Stimulated activated naive CD8-positive, alpha-beta T cell treated with anti-CD3 and anti-CD28 coated beads, Interleukin-15, Interleukin-2, amounts not matched to agents 100 ng/mL and 50 ng/mL, for 24 hours (primary cell): ENCODE measurements around the gene MMP11.
A peak's percentile ranks its signal among the peaks of the same experiment; 100 is the strongest.

ENCODE experiments used
- H3K27ac Mint-ChIP-seq: one replicate; pipeline ENCODE4 v1.8.0; 2021; ENCODE audit warnings: mild to moderate bottlenecking, mixed read lengths
- H3K27me3 Mint-ChIP-seq: one replicate; pipeline ENCODE4 v1.8.0; 2021; ENCODE audit warnings: mixed read lengths
- H3K36me3 Mint-ChIP-seq: one replicate; pipeline ENCODE4 v1.8.0; 2021; ENCODE audit warnings: low read depth, mixed read lengths
- H3K4me1 Mint-ChIP-seq: one replicate; pipeline ENCODE4 v1.8.0; 2021; ENCODE audit warnings: low read depth, mixed read lengths
- H3K4me3 Mint-ChIP-seq: one replicate; pipeline ENCODE4 v1.8.0; 2021; ENCODE audit warnings: mild to moderate bottlenecking, mixed read lengths
- H3K9me3 Mint-ChIP-seq: one replicate; pipeline ENCODE4 v1.8.0; 2021; ENCODE audit warnings: mixed read lengths

The MMP11 gene

DNA sequence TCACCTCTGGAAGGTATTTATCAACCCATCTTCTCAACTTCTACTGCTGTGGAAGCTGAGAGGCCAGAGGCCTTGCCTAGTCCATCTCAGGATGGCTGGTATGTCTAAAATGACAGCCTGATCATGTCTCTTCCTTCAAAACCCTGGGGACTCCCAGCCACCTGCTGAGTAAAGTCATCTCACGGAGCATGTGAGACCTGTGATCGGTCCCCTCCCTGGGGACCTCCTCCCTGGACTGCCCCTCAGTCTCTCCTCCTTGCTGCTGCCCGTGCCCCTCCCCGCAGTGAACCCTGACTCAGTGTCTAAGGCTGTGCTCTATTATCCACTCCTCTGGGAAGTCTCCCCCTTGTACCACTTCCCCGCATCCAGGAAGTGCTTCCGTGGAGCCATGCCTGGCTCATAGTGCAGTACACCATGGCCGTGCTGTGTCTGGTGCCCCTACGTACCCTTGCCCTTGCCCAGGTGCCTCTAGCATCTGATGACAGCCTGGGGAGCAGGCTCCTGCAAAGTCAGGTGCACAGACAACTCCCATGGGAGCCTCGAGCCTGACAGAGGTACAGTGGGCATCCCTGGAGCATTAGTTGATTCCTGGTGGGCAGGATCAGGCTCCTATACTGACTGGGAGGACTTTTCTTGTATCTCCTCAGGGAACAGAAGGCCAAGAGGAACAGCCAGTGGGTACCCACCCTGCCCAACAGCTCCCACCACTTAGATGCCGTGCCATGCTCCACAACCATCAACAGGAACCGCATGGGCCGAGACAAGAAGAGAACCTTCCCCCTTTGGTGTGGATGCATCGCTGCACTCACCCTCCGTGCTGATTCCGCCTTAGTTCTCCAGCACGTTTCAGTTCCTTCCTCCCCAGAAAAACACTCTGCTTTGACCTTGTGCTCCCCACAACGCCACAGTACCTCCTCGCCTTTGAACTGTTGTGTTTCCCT is 27.9 kb downstream of the MMP11 start:
- Mint-ChIP-seq H3K27me3 (no peaks in the 10 kb centered on the region), H3K4me1 (peaks cover 11% of the 10 kb centered on the region), H3K36me3 (peaks cover 63% of the 10 kb centered on the region), H3K4me3 (no peak overlapping the region), H3K9me3 (no peaks in the 10 kb centered on the region), H3K27ac (no peak overlapping the region)

DNA sequence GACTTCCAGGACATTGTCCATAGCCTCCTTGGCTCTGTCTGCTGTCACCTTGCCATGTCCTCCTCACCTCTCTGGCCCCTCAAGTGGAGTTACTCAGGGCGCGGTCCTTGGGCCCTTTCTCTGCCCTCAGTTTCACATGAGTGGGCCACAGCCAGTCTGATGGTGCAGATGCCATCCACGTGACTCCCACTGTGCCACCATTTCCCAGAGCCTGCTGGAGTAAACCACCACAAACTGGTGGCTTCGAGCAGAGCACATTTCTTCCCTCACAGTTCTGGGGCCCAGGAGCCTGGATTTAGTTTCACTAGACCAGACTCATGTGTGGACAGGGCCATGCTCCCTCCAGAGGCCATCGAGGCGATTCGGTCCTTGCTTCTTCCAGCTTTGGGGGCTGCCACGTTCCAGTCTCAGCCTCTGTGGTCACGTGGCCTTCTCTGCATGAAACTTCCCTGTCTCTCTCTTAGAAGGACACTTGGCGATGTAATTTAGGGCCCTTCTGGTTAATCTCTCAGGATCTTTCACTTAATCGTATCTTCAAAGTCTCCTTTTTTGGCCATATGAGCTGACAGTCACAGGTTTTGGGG is 28.7 kb downstream of the MMP11 start:
- Mint-ChIP-seq H3K36me3 (peaks cover 66% of the 10 kb centered on the region), H3K27me3 (no peaks in the 10 kb centered on the region), H3K27ac (no peak overlapping the region), H3K9me3 (no peaks in the 10 kb centered on the region), H3K4me1 (peaks cover 15% of the 10 kb centered on the region), H3K4me3 (no peak overlapping the region)

- H3K4me1 Mint-ChIP-seq = peaks cover 15% of the 10 kb centered on the region
- H3K9me3 Mint-ChIP-seq = no peaks in the 10 kb centered on the region
- H3K36me3 Mint-ChIP-seq = peaks cover 64% of the 10 kb centered on the region
- H3K4me3 Mint-ChIP-seq = no peak overlapping the region
- H3K27ac Mint-ChIP-seq = peak overlapping the region; percentile 21
- H3K27me3 Mint-ChIP-seq = no peaks in the 10 kb centered on the region
Measured at GRCh38 chr22:23801886-23802377, 29.3 kb downstream of the MMP11 start.

- H3K4me1 Mint-ChIP-seq = peaks cover 15% of the 10 kb centered on the region
- H3K36me3 Mint-ChIP-seq = peaks cover 66% of the 10 kb centered on the region
- no peak overlapping the region for H3K27ac Mint-ChIP-seq
- no peaks in the 10 kb centered on the region for H3K27me3 Mint-ChIP-seq
- no peak overlapping the region for H3K4me3 Mint-ChIP-seq
- H3K9me3 Mint-ChIP-seq = no peaks in the 10 kb centered on the region
Measured at GRCh38 chr22:23803001-23803819, 30.6 kb downstream of the MMP11 start.

DNA sequence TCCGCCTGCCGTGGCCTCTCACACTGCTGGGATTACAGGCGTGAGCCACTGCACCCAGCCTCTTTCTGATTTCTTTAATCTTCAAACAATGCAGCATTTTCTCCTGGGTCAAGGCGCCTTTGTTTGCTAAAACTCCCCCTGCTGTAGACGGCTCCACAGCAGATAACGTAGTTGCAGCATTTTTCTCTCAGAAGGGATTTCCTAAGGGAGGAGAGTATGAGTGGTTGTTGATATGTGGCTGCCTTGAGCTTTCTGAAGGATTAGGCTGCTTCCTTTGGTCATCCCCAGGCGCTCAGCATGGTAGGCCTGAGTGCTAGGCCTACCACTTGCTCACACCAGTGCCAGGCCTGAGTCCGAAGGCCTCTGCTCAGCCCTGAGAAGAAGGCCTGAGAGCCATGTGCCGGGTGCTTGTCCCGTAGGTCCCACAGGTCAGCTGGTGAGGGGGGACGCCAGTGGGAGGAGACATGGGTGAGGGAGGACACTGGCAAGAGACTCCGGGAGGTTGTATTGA is 32.2 kb downstream of the MMP11 start:
- no peak overlapping the region for H3K27ac Mint-ChIP-seq
- H3K4me3 Mint-ChIP-seq = no peak overlapping the region
- H3K27me3 Mint-ChIP-seq = no peaks in the 10 kb centered on the region
- no peaks in the 10 kb centered on the region for H3K9me3 Mint-ChIP-seq
- H3K4me1 Mint-ChIP-seq = peaks cover 15% of the 10 kb centered on the region
- H3K36me3 Mint-ChIP-seq = peaks cover 59% of the 10 kb centered on the region

GRCh38 chr22:23806837-23807236 is 34.2 kb downstream of the MMP11 start:
- no peaks in the 10 kb centered on the region for H3K27me3 Mint-ChIP-seq
- peaks cover 4% of the 10 kb centered on the region for H3K4me1 Mint-ChIP-seq
- no peaks in the 10 kb centered on the region for H3K9me3 Mint-ChIP-seq
- no peak overlapping the region for H3K27ac Mint-ChIP-seq
- H3K4me3 Mint-ChIP-seq = no peak overlapping the region
- peaks cover 56% of the 10 kb centered on the region for H3K36me3 Mint-ChIP-seq

DNA sequence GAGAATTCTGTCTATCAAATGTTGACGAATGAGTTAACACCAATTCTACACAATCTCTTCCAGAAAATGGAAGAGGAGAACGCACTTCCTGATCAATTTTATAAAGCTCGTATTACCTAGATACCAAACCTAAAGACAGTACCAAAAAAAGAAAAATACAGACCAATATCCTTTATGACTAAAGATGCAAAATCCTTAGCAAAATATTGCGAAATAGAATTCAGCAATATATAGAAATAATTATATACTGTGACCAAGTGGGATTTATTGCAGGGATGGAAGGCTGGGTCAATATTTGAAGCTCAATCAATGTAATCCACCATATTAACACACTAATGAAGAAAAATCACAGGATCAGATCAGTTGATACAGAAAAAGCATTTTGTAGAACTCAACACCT is 39.7 kb downstream of the MMP11 start:
- Mint-ChIP-seq H3K9me3 (no peaks in the 10 kb centered on the region), H3K36me3 (peaks cover 49% of the 10 kb centered on the region), H3K27me3 (no peaks in the 10 kb centered on the region), H3K4me1 (no peaks in the 10 kb centered on the region), H3K4me3 (no peak overlapping the region), H3K27ac (no peak overlapping the region)

- H3K4me3 Mint-ChIP-seq = no peak overlapping the region
- peaks cover 63% of the 10 kb centered on the region for H3K36me3 Mint-ChIP-seq
- peaks cover 11% of the 10 kb centered on the region for H3K4me1 Mint-ChIP-seq
- no peaks in the 10 kb centered on the region for H3K27me3 Mint-ChIP-seq
- no peaks in the 10 kb centered on the region for H3K9me3 Mint-ChIP-seq
- no peak overlapping the region for H3K27ac Mint-ChIP-seq
Measured at GRCh38 chr22:23815541-23816155, 43.0 kb downstream of the MMP11 start.

DNA sequence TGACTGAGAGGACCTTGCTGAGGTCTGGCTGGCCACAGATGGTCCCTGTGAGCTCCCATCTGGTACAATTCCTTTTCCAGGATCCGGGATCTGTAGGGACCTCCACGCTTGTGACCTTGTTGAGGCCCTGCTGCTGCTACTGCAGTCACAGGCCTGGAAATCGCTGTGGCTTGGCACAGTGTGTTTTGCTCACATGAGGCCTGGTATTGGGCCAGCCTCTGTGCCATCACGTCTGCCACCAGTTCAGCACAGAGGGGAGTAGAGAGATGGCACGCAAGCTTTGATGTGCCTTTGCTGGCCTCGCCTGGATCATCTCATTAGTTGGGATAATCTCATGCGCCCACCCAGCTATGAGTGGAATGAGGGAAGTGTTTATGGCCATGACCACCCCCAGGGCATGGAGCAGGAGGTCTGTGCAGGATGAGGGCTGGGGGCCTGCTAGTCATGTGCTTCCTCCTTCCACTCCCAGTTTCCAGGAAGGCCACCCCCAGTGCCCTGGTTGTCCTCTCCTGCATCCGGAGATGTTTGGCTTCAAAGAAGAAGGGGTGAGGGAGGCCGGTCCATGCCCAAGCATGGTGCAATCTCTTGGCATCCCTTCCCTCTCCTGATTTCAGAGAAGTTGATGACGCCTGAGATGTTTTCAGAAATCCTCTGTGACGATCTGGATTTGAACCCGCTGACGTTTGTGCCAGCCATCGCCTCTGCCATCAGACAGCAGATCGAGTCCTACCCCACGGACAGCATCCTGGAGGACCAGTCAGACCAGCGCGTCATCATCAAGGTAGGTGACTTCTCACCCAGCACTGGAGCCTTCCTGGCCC is 43.7 kb downstream of the MMP11 start:
- Mint-ChIP-seq H3K27me3 (no peaks in the 10 kb centered on the region), H3K9me3 (no peaks in the 10 kb centered on the region), H3K36me3 (peaks cover 58% of the 10 kb centered on the region), H3K27ac (no peak overlapping the region), H3K4me3 (no peak overlapping the region), H3K4me1 (peaks cover 16% of the 10 kb centered on the region)

GRCh38 chr22:23817146-23817545 is 44.5 kb downstream of the MMP11 start:
- Mint-ChIP-seq H3K27ac (no peak overlapping the region), H3K4me1 (peaks cover 16% of the 10 kb centered on the region), H3K4me3 (no peak overlapping the region), H3K36me3 (peaks cover 53% of the 10 kb centered on the region), H3K27me3 (no peaks in the 10 kb centered on the region), H3K9me3 (no peaks in the 10 kb centered on the region)

DNA sequence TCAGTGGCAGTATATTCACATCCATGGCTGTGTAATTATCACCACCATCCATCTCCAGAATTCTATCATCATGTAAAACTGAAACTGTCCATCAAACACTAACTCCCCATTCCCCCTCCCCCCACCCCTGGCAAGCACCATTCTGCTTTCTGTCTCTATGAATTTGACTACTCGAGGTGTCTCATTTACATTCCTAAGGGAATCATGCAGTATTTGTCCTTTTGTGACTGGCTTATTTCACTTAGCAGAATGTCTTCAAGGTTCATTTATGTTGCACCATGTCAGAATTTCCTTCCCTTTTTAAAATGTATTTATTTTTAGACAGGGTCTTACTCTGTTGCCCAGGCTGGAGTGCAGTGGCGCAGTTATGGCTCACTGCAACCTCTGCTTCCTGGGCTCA is 45.9 kb downstream of the MMP11 start:
- H3K4me3 Mint-ChIP-seq = no peak overlapping the region

GRCh38 chr22:23820748-23821211 is 48.1 kb downstream of the MMP11 start:
- Mint-ChIP-seq H3K27me3 (no peaks in the 10 kb centered on the region), H3K4me3 (no peak overlapping the region), H3K9me3 (no peaks in the 10 kb centered on the region), H3K27ac (peak overlapping the region; percentile 55), H3K36me3 (peaks cover 54% of the 10 kb centered on the region), H3K4me1 (peaks cover 16% of the 10 kb centered on the region)

More for the DNA sequence above, 45.9 kb downstream of the MMP11 start:
- Mint-ChIP-seq H3K9me3 (no peaks in the 10 kb centered on the region), H3K27ac (no peak overlapping the region), H3K4me1 (peaks cover 16% of the 10 kb centered on the region), H3K27me3 (no peaks in the 10 kb centered on the region), H3K36me3 (peaks cover 54% of the 10 kb centered on the region)

DNA sequence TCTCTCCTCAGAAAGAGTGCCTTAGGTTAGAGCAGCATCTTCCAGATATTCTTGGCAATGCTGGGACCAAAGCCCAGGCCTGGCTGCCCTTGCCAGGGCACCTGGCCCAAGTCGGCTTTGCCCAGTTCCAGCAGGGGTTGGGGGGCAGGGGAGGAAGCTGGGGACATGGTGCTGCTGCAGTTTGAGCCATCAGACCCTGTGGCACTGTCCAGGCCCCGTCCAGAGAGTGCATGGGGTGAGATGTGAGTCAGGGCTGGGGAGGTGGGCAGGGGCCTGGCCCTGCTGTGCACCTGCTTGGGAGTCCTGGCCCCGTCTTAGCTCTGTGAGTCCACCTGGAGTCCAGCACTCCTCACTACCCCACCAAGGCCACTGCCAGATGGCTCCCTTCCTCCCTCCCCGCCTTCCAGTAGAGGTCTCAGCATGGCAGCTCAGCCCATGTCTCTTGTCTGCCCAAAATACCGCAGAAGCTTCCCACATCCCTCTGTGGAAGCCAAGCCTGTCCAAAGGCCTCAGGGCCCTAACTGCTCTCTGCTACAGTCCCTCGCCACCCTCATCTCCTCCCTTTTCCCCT is 49.5 kb downstream of the MMP11 start:
- Mint-ChIP-seq H3K4me1 (peaks cover 16% of the 10 kb centered on the region), H3K9me3 (no peaks in the 10 kb centered on the region), H3K27me3 (no peaks in the 10 kb centered on the region), H3K4me3 (no peak overlapping the region), H3K27ac (no peak overlapping the region), H3K36me3 (peaks cover 51% of the 10 kb centered on the region)
